ENCODE data around the gene ODAD3. TPM values are rescaled to one million over a fixed set of nuclear protein-coding genes. Genes with fewer than 3 reads are reported as not detected.
A peak's percentile ranks its signal among the peaks of the same experiment; 100 is the strongest.

Gene ODAD3
- total and polyA plus RNA-seq, 2 of the 13 experiments (the other 11 are each of a cell fraction or from before 2014, with no cell fraction given) = 0.04 to 0.08 TPM

GRCh38 chr19:11382898-11383705 is 51.8 kb downstream of the ODAD3 start (continued):
- no peak for TF ChIP-seq POLR2A (IDR thresholded peaks at IDR 0.05; ENCODE audit: insufficient read depth in 1 of 2, low read depth in 2 of 2, low read length in 2 of 2)
- no peak for TF ChIP-seq ZNF335 (CRISPR knock-in tag; IDR thresholded peaks at IDR 0.05)
- TF ChIP-seq HMG20A (CRISPR knock-in tag; IDR thresholded peaks at IDR 0.05; ENCODE audit: borderline replicate concordance) = no peak
- no peak for TF ChIP-seq ZNF678 (CRISPR knock-in tag; IDR thresholded peaks at IDR 0.05)
- no peak for TF ChIP-seq ZSCAN9 (CRISPR knock-in tag; IDR thresholded peaks at IDR 0.05; ENCODE audit: borderline replicate concordance)
- TF ChIP-seq HMG20B (CRISPR knock-in tag; conservative IDR thresholded peaks at IDR 0.05) = no peak
- TF ChIP-seq MTA3 (CRISPR knock-in tag; IDR thresholded peaks at IDR 0.05) = no peak
- no peak for TF ChIP-seq ATAD3A (CRISPR knock-in tag; IDR thresholded peaks at IDR 0.05)
- TF ChIP-seq TCF7L2 (IDR thresholded peaks at IDR 0.05; ENCODE audit: low read depth, low read length) = no peak
- peak; percentile 73 for TF ChIP-seq ZNF263 (CRISPR knock-in tag; IDR thresholded peaks at IDR 0.05)
- no peak for TF ChIP-seq SIX1 (CRISPR knock-in tag; IDR thresholded peaks at IDR 0.05; ENCODE audit: borderline replicate concordance)
- TF ChIP-seq MED8 (CRISPR knock-in tag; IDR thresholded peaks at IDR 0.05; ENCODE audit: insufficient replicate concordance) = no peak
- no peak for TF ChIP-seq MZF1 (CRISPR knock-in tag; IDR thresholded peaks at IDR 0.05; ENCODE audit: borderline replicate concordance)
- no peak for TF ChIP-seq RBFOX2 (IDR thresholded peaks at IDR 0.05; ENCODE audit: low read depth, low read length)
- TF ChIP-seq SOX13 (IDR thresholded peaks at IDR 0.05) = no peak
- TF ChIP-seq SOX13 (CRISPR knock-in tag; conservative IDR thresholded peaks at IDR 0.05 in 1 of 2, IDR thresholded peaks at IDR 0.05 in 1 of 2) = no peak
- TF ChIP-seq ZNF354B (CRISPR knock-in tag; IDR thresholded peaks at IDR 0.05) = no peak
- TF ChIP-seq SYNCRIP (IDR thresholded peaks at IDR 0.05; ENCODE audit: insufficient read depth, low read depth, low read length) = no peak
- TF ChIP-seq ZNF282 (IDR thresholded peaks at IDR 0.05; ENCODE audit: partially characterized antibody) = no peak
- no peak for TF ChIP-seq ZNF251 (CRISPR knock-in tag; IDR thresholded peaks at IDR 0.05)
- peak; percentile 91 for TF ChIP-seq ADNP (CRISPR knock-in tag; IDR thresholded peaks at IDR 0.05)
- no peak for TF ChIP-seq U2AF1 (optimal IDR thresholded peaks at IDR 0.05; ENCODE audit: low read depth, low read length)
- TF ChIP-seq ZFP37 (CRISPR knock-in tag; IDR thresholded peaks at IDR 0.05; ENCODE audit: borderline replicate concordance) = peak; percentile 28; the same call in 1 of the 2 replicates
- TF ChIP-seq CHCHD3 (CRISPR knock-in tag; IDR thresholded peaks at IDR 0.05) = no peak
- no peak for TF ChIP-seq ZNF230 (CRISPR knock-in tag; IDR thresholded peaks at IDR 0.05)
- no peak for TF ChIP-seq ZNF740 (CRISPR knock-in tag; IDR thresholded peaks at IDR 0.05)
- TF ChIP-seq ZNF574 (CRISPR knock-in tag; IDR thresholded peaks at IDR 0.05) = peak; percentile 82
- TF ChIP-seq SAFB2 (CRISPR knock-in tag; IDR thresholded peaks at IDR 0.05; ENCODE audit: borderline replicate concordance, low read depth) = no peak
- no peak for TF ChIP-seq CENPX (CRISPR knock-in tag; IDR thresholded peaks at IDR 0.05)
- TF ChIP-seq ZNF121 (CRISPR knock-in tag; IDR thresholded peaks at IDR 0.05) = no peak
